SK-N-SH (cell line): ENCODE data around the gene DCD. TPM values are rescaled to one million over a fixed set of nuclear protein-coding genes. Genes with fewer than 3 reads are reported as not detected.

Source experiments
- CTCF ChIA-PET: fragments of 300-600, 350-600 bp; formaldehyde crosslinking; extraction: SDS; loops from one replicate; lab custom pipeline; 2021; lab: Yijun Ruan, JAX
- POLR2A ChIA-PET: fragments of 350-600 bp; sonication (Branson Sonifier 250); formaldehyde crosslinking; extraction: SDS; loops from one replicate; lab custom pipeline; 2020; ENCODE audit warnings: antibody characterized with exemption, inconsistent platforms; lab: Yijun Ruan, JAX
- DNase-seq: peaks from one replicate; pipeline ENCODE4 v3.0.0; 2012
- H2AFZ ChIP-seq: fragments of 200-600 bp; sonication (generic); 2 replicates; pipeline ENCODE4 v1.8.1; 2016; ENCODE audit warnings: antibody characterized with exemption, mild to moderate bottlenecking, low read depth
- H3F3A ChIP-seq: fragments of 200-600 bp; sonication (generic); replicated peaks from 2 replicates; pipeline ENCODE3; 2016; ENCODE audit warnings: antibody characterized with exemption, mild to moderate bottlenecking; ENCODE audit not compliant: insufficient read depth
- H3K27ac ChIP-seq, 2 experiments: fragments of 200-500 bp in 1 of 2; fragments of 200-600 bp in 1 of 2; sonication (Bioruptor generic) in 1 of 2; sonication (generic), shearing (Covaris generic) in 1 of 2; 2 replicates each; pipeline versions ENCODE4 v1.5.1 to v1.6.1; 2014 to 2016; ENCODE audit warnings: low read depth in 2 of 2, inconsistent platforms in 1 of 2, low read length in 1 of 2, mild to moderate bottlenecking in 1 of 2, mixed read lengths in 1 of 2
- H3K27me3 ChIP-seq: fragments of 200-600 bp; sonication (generic), shearing (Covaris generic); 2 replicates; pipeline ENCODE4 v1.6.1; 2016; ENCODE audit warnings: mixed run types; ENCODE audit not compliant: insufficient read depth
- H3K36me3 ChIP-seq, 2 experiments: fragments of 200-500 bp in 1 of 2; fragments of 200-600 bp in 1 of 2; sonication (Bioruptor generic) in 1 of 2; sonication (generic) in 1 of 2; replicated peaks in 1 of 2; 2 replicates each; pipeline versions ENCODE3 to v1.5.1; 2014 to 2016; ENCODE audit warnings: low read length in 1 of 2, mild to moderate bottlenecking in 1 of 2; ENCODE audit not compliant: insufficient read depth in 2 of 2, control insufficient read depth in 1 of 2
- H3K4me1 ChIP-seq, 2 experiments: fragments of 200-500 bp in 1 of 2; fragments of 200-600 bp in 1 of 2; sonication (Bioruptor generic) in 1 of 2; sonication (generic), shearing (Covaris generic) in 1 of 2; 2 replicates each; pipeline versions ENCODE4 v1.5.1 to v1.6.1; 2014 to 2016; ENCODE audit warnings: low read depth in 1 of 2, low read length in 1 of 2, mixed run types in 1 of 2; ENCODE audit not compliant: insufficient read depth in 2 of 2, control insufficient read depth in 1 of 2
- H3K4me2 ChIP-seq: fragments of 200-600 bp; sonication (generic), shearing (Covaris generic); 2 replicates; pipeline ENCODE4 v1.6.1; 2017; ENCODE audit warnings: mixed run types
- H3K4me3 ChIP-seq, 2 experiments: fragments of 200-500 bp in 1 of 2; fragments of 200-600 bp in 1 of 2; sonication (Bioruptor generic) in 1 of 2; sonication (generic), shearing (Covaris generic) in 1 of 2; 2 replicates each; pipeline versions ENCODE4 v1.5.1 to v1.8.1; 2014 to 2016; ENCODE audit warnings: low read depth in 2 of 2, inconsistent platforms in 1 of 2, low read length in 1 of 2, mild to moderate bottlenecking in 1 of 2, mixed read lengths in 1 of 2, moderate library complexity in 1 of 2
- H3K79me2 ChIP-seq: fragments of 200-600 bp; sonication (generic); 2 replicates; pipeline ENCODE4 v1.8.1; 2017; ENCODE audit warnings: mild to moderate bottlenecking; ENCODE audit not compliant: insufficient read depth
- H3K9ac ChIP-seq: fragments of 200-600 bp; sonication (generic); 2 replicates; pipeline ENCODE4 v1.6.1; 2017; ENCODE audit warnings: mixed run types
- H3K9me2 ChIP-seq: fragments of 200-600 bp; sonication (generic); 2 replicates; pipeline ENCODE4 v1.6.1; 2017; ENCODE audit warnings: mixed run types
- H3K9me3 ChIP-seq: fragments of 200-600 bp; sonication (generic); 2 replicates; pipeline ENCODE4 v1.6.1; 2017; ENCODE audit warnings: mixed run types, mild to moderate bottlenecking, moderate library complexity
- H4K20me1 ChIP-seq: fragments of 200-600 bp; sonication (generic); 2 replicates; pipeline ENCODE4 v1.6.1; 2017; ENCODE audit warnings: mild to moderate bottlenecking, mixed run types; ENCODE audit not compliant: insufficient read depth
- CHD2 ChIP-seq: fragments of 150-350 bp; IDR thresholded peaks from 2 replicates; pipeline ENCODE4 v1.6.1; 2018; ENCODE audit warnings: low read length; ENCODE audit not compliant: partially characterized antibody
- ELF1 ChIP-seq: IDR thresholded peaks from 2 replicates; pipeline ENCODE4 v1.4.0; 2012
- EZH2phosphoT487 ChIP-seq: fragments of 200-600 bp; sonication (generic); IDR thresholded peaks from 2 replicates; pipeline ENCODE4 v1.6.1; 2017; ENCODE audit warnings: low read depth, mixed run types, mild to moderate bottlenecking, antibody characterized with exemption, moderate library complexity, borderline replicate concordance
- FOSL2 ChIP-seq: IDR thresholded peaks from 2 replicates; pipeline ENCODE4 v1.4.0; 2012; ENCODE audit warnings: low read depth, mild to moderate bottlenecking, moderate library complexity, borderline replicate concordance
- JUND ChIP-seq: IDR thresholded peaks from 2 replicates; pipeline ENCODE4 v1.4.0; 2012
- MAX ChIP-seq: IDR thresholded peaks from 2 replicates; pipeline ENCODE4 v1.4.0; 2012; ENCODE audit warnings: low read depth
- MEF2A ChIP-seq: IDR thresholded peaks from 2 replicates; pipeline ENCODE4 v1.4.0; 2012; ENCODE audit warnings: low read depth, borderline replicate concordance
- NRF1 ChIP-seq: IDR thresholded peaks from 2 replicates; pipeline ENCODE4 v1.6.1; 2012; ENCODE audit warnings: low read depth, mild to moderate bottlenecking, low read length
- PBX3 ChIP-seq: IDR thresholded peaks from 2 replicates; pipeline ENCODE4; 2012
- POLR2AphosphoS5 ChIP-seq: IDR thresholded peaks from 2 replicates; pipeline ENCODE4 v1.6.1; 2012; ENCODE audit warnings: low read depth, low read length
- RAD21 ChIP-seq: IDR thresholded peaks from 2 replicates; pipeline ENCODE4 v1.6.1; 2012; ENCODE audit warnings: mild to moderate bottlenecking, low read length
- RCOR1 ChIP-seq: fragments of 150-350 bp; IDR thresholded peaks from 2 replicates; pipeline ENCODE4 v1.6.1; 2017; ENCODE audit warnings: antibody characterized with exemption, low read length
- RFX5 ChIP-seq: IDR thresholded peaks from 2 replicates; pipeline ENCODE4 v1.6.1; 2012; ENCODE audit warnings: mild to moderate bottlenecking, improper control_type of control experiment, low read length
- RXRA ChIP-seq: IDR thresholded peaks from 2 replicates; pipeline ENCODE4 v1.4.0; 2012; ENCODE audit warnings: low read depth, mild to moderate bottlenecking, borderline replicate concordance
- SIN3A ChIP-seq: IDR thresholded peaks from 2 replicates; pipeline ENCODE4 v1.6.1; 2012; ENCODE audit warnings: low read depth, mild to moderate bottlenecking, low read length, moderate library complexity, borderline replicate concordance
- TAF1 ChIP-seq: IDR thresholded peaks from 2 replicates; pipeline ENCODE4 v1.6.1; 2012; ENCODE audit warnings: low read depth, mild to moderate bottlenecking, low read length, moderate library complexity, borderline replicate concordance
- TCF12 ChIP-seq: IDR thresholded peaks from 2 replicates; pipeline ENCODE4 v1.4.0; 2012
- TEAD4 ChIP-seq: IDR thresholded peaks from 2 replicates; pipeline ENCODE4 v1.4.0; 2012; ENCODE audit warnings: mild to moderate bottlenecking, borderline replicate concordance; ENCODE audit not compliant: insufficient read depth
- USF1 ChIP-seq: IDR thresholded peaks from 2 replicates; pipeline ENCODE4 v1.4.0; 2012; ENCODE audit warnings: low read depth, borderline replicate concordance
- USF2 ChIP-seq: fragments of 150-350 bp; IDR thresholded peaks from 2 replicates; pipeline ENCODE4 v1.6.1; 2017; ENCODE audit warnings: antibody characterized with exemption, low read length, low read depth, borderline replicate concordance
- YY1 ChIP-seq: IDR thresholded peaks from 2 replicates; pipeline ENCODE4 v1.4.0; 2012; ENCODE audit warnings: low read depth, mild to moderate bottlenecking
- WGBS: methylation state at CpG from one replicate; pipeline ENCODE4 v1.1.6; 2017; ENCODE audit warnings: low lambda C conversion rate; 5-methylcytosine and 5-hydroxymethylcytosine counted together
- polyA plus RNA-seq, 3 experiments: library from polyadenylated mRNA; depleted of rRNA; stranded (reverse); fragments of >200 nt; gene quantifications; 2 replicates each; pipeline ENCODE4 v1.2.3, GENCODE V29; 2012
- TF ChIP-seq, protein P1 (sequence below): IDR thresholded peaks from 2 replicates; pipeline ENCODE4 v1.6.1; 2012; ENCODE audit warnings: mild to moderate bottlenecking, low read depth, low read length, moderate library complexity
- TF ChIP-seq, protein P2 (sequence below): fragments of 150-350 bp; IDR thresholded peaks from 2 replicates; pipeline ENCODE4 v1.6.1; 2016; ENCODE audit warnings: mild to moderate bottlenecking, low read depth, low read length

Gene DCD
- polyA plus RNA-seq, 1 of the 3 experiments (the other 2 are of a cell fraction), result not detected

DNA sequence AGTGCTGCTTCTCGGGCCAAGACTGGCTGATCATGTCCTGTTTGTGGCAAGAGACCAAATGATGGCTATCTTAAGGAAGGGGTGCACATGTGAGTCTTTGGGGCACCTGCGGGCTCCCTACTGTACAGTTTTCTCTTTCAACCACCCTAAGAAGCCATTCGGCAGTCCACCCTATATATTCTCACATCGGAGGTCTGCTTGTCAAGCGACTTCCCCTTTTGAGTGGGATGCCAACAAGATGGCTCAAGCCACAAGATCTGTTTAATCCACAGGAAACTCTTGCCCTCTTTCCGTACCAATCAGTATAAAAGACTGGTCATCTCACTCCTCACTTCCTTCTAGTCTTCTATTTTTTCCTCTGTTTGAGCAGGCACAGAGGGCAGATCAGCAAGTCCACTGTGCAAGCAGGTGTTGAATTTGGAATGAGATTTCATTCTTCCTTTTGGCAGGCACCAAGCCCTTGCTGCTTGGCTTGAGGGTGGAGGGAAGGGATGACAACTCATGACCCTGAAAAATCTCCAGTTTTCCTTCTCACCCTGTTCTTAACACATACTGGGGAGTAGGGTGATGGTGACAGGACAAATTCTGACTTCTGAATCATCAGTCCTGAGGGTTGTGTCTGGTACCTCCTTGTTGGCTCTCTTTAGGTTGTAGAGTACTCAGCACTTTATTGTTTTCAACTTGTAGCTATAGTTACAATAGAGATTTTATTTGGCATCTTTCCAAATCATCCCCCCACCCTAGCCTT lies 31.1 kb downstream of the DCD start (continued):
- TF ChIP-seq RCOR1, result no peak
- no peak for TF ChIP-seq POLR2AphosphoS5
- TF ChIP-seq SIN3A, result no peak
- TF ChIP-seq EZH2phosphoT487, result no peak
- no peak for TF ChIP-seq RAD21
- no peak for TF ChIP-seq MEF2A
- no peak for TF ChIP-seq JUND
- no peak for TF ChIP-seq CHD2

DNA sequence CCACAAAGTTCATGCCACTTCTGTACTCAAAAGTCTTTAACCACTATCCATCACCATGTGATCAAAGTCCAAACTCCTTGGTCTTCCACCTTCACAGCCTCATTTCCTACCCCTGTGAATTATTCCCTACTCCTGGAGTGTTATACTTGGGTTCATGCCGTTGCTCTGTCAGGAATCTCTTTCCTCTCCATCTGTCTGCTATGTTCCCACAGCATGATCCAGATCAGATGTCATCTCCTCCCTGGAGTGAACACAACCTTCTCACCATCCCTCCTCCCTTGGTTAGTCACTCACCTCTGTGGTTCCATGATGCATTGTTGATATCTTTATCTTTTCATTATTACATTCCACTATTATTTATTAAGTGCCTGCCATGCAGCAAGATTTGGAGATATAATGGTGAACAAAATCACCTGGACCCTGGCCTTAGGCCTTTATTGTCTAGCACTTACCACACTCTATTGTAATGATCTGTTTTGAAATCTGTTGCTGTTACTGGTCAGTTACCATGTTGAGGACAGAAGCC lies 35.9 kb downstream of the DCD start:
- Histone ChIP-seq H2AFZ (no peak overlapping the region), H3F3A (no peaks in the 10 kb centered on the region), H3K27me3 (peaks cover 19% of the 10 kb centered on the region; the same call in 1 of the 2 replicates), H3K9me2 (no peaks in the 10 kb centered on the region), H4K20me1 (no peaks in the 10 kb centered on the region), H3K27ac (no peak overlapping the region), H3K36me3 (no peaks in the 10 kb centered on the region), H3K79me2 (no peaks in the 10 kb centered on the region), H3K4me3 (no peak overlapping the region), H3K4me2 (no peak overlapping the region), H3K9me3 (no peaks in the 10 kb centered on the region), H3K9ac (no peak overlapping the region), H3K4me1 (no peaks in the 10 kb centered on the region)
- no peak for DNase-seq
- 3% methylated on average over 1 of the region's 1 CpG for WGBS
- ChIA-PET CTCF (interaction anchor here (1.9 kb wide), 1 partner anchor 33 kb away, joined by 5 read pairs; no protein-coding TSS in a partner anchor), POLR2A (no interaction called here)
- TF ChIP-seq MAX, result no peak
- TF ChIP-seq RFX5, result no peak
- TF ChIP-seq PBX3, result no peak
- TF ChIP-seq FOSL2, result no peak
- TF ChIP-seq, protein P1, sequence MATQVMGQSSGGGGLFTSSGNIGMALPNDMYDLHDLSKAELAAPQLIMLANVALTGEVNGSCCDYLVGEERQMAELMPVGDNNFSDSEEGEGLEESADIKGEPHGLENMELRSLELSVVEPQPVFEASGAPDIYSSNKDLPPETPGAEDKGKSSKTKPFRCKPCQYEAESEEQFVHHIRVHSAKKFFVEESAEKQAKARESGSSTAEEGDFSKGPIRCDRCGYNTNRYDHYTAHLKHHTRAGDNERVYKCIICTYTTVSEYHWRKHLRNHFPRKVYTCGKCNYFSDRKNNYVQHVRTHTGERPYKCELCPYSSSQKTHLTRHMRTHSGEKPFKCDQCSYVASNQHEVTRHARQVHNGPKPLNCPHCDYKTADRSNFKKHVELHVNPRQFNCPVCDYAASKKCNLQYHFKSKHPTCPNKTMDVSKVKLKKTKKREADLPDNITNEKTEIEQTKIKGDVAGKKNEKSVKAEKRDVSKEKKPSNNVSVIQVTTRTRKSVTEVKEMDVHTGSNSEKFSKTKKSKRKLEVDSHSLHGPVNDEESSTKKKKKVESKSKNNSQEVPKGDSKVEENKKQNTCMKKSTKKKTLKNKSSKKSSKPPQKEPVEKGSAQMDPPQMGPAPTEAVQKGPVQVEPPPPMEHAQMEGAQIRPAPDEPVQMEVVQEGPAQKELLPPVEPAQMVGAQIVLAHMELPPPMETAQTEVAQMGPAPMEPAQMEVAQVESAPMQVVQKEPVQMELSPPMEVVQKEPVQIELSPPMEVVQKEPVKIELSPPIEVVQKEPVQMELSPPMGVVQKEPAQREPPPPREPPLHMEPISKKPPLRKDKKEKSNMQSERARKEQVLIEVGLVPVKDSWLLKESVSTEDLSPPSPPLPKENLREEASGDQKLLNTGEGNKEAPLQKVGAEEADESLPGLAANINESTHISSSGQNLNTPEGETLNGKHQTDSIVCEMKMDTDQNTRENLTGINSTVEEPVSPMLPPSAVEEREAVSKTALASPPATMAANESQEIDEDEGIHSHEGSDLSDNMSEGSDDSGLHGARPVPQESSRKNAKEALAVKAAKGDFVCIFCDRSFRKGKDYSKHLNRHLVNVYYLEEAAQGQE, result no peak
- TF ChIP-seq MEF2A, result no peak
- TF ChIP-seq RXRA, result no peak
- TF ChIP-seq TCF12, result no peak
- no peak for TF ChIP-seq USF1
- no peak for TF ChIP-seq RAD21
- TF ChIP-seq RCOR1, result no peak
- no peak for TF ChIP-seq TAF1
- TF ChIP-seq YY1, result no peak
- TF ChIP-seq TEAD4, result no peak
- TF ChIP-seq ELF1, result no peak
- no peak for TF ChIP-seq JUND
- TF ChIP-seq NRF1, result no peak
- TF ChIP-seq, protein P2, sequence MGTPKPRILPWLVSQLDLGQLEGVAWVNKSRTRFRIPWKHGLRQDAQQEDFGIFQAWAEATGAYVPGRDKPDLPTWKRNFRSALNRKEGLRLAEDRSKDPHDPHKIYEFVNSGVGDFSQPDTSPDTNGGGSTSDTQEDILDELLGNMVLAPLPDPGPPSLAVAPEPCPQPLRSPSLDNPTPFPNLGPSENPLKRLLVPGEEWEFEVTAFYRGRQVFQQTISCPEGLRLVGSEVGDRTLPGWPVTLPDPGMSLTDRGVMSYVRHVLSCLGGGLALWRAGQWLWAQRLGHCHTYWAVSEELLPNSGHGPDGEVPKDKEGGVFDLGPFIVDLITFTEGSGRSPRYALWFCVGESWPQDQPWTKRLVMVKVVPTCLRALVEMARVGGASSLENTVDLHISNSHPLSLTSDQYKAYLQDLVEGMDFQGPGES, result no peak
- no peak for TF ChIP-seq USF2
